Activated CD4-positive, alpha-beta T cell treated with anti-CD3 and anti-CD28 coated beads, Interleukin-2, amount 50 U/mL, for 4 hours (primary cell): ENCODE measurements around the gene TRIM44.
A peak's percentile ranks its signal among the peaks of the same experiment; 100 is the strongest.

Experiments
- DNase-seq, 2 experiments: peaks; one replicate each; pipeline ENCODE4 v3.0.0-alpha.2; 2020

Gene TRIM44

GRCh38 chr11:35662649-35663407 is at the start of gene TRIM44:
Gene TRIM44 (plus strand): TSS chr11:35662775. CDS start chr11:35663112, 337 bp downstream.
- DNase-seq: peak; percentile 82 to 85

- DNase-seq: no peak
Observed at GRCh38 chr11:35614939-35615569, 47.5 kb upstream of the TRIM44 start.

DNA sequence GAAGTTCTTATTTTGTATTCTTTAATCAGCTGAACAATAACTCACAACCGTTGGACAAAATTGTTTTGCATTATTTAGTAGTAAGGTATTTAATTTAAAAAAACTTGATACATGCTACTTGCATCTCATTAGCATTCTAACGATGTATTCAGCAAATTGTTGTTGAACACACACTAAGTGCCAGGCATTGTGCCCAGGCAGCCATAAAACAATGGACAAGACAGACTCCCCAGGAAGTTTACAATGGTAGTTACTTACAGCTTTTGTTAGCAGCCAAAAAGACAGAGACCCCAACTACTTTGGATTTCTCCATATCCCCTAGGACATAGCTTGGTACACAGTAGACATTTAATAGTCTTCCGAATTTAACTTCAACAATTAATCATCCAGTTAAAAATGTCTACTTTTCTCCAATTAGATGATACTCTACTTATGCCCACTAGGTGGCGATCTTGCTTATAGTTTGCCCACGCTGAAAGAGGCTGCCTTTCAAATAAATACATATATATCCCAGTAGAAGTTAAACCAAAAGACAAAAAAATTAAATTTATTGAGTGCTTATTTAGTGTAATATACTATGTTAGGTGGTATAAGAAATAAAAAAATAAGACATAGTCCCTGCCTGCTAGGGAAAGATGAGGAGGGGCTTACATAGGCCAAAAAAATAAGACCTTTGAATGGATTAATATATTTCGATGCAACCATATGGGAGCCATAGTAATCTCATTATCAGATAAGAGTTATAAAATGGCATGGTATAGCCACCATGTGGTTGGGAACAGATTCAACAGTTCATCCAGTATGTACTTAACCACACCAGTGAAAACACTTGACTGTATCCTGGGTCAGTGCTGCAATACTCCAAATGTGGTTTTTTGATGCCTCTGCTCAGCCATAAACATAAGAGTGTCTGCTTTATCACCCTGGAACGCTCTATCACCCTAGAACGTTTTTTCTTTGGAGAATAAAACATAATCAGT is 46.4 kb upstream of the TRIM44 start:
- no peak for DNase-seq

DNA sequence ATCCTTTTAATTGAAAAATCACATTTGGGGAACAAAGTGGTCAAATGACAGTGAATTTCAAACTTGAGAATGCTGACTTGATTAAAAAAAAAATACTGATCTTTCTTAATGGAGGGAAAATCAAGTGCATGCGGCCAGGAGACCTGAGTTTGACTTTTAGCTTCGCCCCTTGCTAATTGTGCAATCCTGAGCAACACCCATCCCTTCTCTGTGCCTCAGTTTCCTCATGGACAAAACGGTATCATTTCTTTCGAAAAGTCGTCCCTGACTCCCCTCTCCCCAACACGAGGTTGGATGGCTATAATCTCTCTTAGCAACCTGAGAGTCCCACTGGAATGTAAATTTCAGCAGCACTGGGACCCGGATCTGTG is 45.3 kb upstream of the TRIM44 start:
- DNase-seq: no peak

DNA sequence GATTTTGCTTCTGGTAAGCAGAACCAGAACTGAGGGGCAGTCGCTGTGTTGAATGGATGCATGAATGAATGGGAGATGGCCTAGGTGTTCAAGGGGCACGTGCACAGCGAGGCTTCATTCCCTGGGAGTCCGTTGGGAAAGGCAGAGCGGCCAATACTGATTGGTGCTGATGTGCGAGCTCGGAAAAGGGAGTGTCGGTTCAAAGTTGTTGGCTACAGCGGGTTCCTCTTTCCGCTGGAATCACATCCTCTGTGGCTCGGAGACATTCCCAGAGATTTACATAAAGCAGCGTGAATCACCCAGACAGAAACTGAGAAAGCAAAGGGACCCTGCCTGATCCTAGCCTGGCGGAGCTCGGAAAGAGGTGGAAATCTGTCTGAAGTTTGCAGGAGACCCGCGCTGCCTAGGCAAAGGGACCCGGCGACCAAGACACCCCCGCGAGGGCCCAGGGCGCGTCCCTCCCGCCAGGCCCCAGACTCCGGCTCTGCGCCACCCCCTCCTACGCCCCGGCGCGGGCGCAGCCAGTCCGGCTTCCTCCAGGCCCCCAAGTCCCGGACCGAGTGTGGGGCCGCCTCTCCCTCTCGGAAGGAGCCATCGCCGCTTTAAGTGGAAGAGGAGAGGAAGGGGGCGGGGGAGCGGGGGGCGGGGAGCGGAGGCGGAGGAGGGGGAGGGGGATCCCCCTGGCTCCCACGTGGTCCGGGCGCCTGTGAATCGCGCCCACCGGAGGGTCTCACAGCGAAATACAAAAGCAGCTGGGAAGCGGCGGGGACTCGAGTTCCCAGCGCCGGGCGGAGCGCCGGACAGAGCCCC is 44.7 kb upstream of the TRIM44 start, which contains the start of gene FJX1:
Gene FJX1, plus strand, starts transcription at position 774 of the 810 bp plus-strand sequence. CDS start 177 bp downstream, outside the sequence.
- peak; percentile 13 to 20 for DNase-seq

- no peak for DNase-seq
Observed at GRCh38 chr11:35618497-35619115, 44.0 kb upstream of the TRIM44 start.

GRCh38 chr11:35619116-35619854 is 43.3 kb upstream of the TRIM44 start:
- no peak for DNase-seq

DNA sequence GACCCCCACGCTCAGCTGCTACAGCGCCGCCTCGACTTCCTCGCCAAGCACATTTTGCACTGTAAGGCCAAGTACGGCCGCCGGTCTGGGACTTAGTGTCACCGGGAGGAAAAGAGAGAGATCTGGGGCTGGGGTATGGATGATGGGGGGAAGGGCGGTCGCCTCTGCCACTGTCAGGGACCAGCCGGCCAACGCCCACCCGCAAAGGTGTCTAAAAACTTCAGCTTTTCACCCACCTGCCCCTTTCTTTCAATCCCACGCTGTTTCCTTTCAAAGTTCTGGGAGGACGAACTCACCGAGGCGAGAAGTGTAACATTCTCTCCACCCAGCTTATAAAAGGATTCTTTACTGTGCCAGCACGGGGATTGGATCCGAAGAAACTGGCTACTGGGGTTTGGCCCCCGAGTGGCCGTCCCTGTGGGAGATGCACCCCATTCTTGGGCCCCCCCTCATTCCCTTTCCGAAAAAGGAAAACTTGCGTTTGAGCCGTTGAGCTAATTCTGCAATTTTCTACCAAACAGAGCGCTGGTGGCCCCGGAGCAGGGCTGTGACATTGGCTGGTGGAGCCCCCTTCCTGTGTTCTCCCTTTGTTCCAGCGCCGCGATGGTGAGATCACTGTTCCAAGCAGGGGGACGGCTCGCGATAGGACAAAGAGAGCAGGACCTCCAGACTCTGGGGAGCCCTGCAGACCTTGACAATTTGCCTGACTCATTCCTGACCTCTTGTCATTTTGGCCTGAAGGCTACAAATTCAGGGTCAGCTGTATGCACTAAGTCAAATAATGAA is 42.5 kb upstream of the TRIM44 start:
- no peak for DNase-seq

- no peak for DNase-seq
Observed at GRCh38 chr11:35620795-35621194, 41.8 kb upstream of the TRIM44 start.

GRCh38 chr11:35621620-35622019 is 41.0 kb upstream of the TRIM44 start:
- DNase-seq: no peak

- DNase-seq: no peak
Observed at GRCh38 chr11:35622070-35622469, 40.5 kb upstream of the TRIM44 start.

DNA sequence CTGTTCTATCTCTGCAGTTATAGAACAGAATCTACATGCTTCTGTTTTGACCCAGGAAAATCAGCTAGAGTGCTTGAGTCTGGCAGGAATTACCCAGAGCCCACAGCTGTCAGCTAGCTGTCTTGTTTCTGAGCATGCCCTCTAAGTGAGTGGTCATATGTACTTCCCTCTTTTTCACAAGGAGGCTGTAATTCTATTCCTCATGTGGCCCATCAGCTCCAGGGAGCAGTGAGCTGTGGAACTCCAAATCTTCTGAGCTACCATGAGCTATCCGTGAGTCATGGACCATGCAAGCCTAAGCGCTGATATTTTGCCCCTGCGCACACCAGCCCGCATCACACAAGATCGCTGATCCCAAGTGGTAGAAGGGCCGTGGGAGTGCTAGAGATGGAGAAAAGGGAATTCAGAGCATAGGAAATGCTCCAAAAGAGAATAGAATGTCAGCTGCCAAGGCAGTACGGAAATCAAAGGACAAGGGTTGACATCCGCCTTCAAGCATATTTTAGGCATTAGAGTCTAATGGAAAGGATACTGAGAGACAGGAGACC is 38.9 kb upstream of the TRIM44 start:
- DNase-seq: no peak

DNA sequence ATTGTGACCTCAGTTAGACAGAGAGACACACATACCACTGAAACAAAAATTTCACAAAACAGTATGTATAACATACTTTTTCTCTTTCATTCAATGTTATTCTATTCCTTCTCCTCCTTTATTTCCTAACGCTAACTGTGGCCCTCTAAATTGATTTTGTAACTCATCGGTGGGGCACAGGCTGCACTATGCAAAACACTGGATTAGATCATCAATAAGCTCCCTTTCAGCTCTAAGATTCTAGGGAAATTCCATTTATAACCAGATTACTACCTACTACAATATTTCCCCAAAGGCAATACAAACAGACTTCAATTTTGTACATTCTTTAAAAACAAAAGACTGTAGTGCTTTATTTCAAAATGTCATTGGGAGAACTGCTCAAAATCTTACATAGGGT is 38.3 kb upstream of the TRIM44 start:
- DNase-seq: no peak

- no peak for DNase-seq
Observed at GRCh38 chr11:35624781-35625180, 37.8 kb upstream of the TRIM44 start.

- no peak for DNase-seq
Observed at GRCh38 chr11:35626501-35626900, 36.1 kb upstream of the TRIM44 start.

DNA sequence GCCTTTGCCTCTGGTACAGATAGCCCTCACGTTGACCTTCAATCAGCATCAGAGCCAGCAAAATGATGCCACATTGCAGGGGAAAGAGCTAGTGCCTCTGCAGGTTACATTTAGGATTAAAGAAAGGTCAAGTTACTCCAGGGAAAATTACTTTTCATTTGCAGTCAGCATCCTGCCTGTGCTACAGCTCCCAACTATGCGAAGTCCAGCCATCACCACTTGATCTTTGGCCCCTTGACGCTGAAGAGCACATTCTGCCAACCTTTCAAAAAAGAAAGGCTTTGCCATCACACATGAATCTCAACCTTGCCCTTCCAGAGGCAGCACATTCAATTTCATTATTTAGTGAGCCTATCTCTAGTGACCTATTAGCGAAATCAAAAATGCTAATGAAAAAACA is 33.1 kb upstream of the TRIM44 start:
- DNase-seq: no peak

DNA sequence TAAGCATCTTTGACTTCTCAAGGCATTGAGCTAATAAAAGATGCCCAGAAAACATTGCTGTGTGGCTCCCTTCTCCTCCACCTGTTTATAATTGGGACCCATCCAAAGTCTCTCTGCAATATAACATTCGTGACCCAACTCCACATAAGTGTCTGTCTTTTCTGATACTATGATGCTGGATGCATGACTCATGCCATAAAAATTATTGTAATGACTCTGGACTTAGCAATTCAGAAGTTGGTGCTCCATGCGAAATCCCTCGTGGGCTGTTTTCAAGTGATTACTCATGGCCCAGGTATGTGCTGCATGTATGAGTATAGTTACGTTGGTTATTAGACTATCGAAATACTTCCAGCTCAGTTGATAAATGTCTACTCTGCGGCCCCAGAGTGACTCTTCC is 32.7 kb upstream of the TRIM44 start:
- no peak for DNase-seq

- DNase-seq: no peak
Observed at GRCh38 chr11:35631891-35632290, 30.7 kb upstream of the TRIM44 start.

- no peak for DNase-seq
Observed at GRCh38 chr11:35632301-35632700, 30.3 kb upstream of the TRIM44 start.

DNA sequence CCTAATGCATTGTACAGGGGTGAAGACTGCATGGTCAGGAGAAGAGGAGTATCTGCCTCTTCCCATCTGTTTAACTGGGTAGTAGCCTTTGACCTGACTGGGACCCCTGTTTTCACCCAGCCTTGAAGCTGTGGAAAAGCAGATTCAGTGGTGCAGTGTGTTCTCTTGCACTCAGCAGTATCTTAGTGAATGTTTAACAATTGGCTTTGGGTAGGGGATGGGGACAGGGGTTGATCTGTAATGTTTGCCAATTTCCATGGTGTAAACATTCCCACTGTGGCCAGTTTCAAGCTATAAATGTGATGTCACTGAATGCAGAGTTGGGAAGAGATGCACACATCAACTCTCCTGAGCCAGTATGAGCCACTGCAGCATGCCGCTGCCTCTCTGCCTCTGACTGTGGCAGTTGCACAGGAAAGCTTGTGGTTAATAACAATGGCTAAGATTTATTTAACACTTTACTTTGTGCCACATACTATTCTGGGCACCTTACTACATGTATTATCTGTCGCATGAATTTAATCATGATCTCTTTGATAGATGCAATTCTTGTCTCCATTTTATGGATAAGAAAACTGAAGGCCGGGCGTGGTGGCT is 28.6 kb upstream of the TRIM44 start:
- no peak for DNase-seq
